Muscle of back (tissue), 11 donors: ENCODE results near the gene DHX57. TPM values are rescaled to one million over a fixed set of nuclear protein-coding genes. Genes with fewer than 3 reads are reported as not detected.
"Not testable (repeated sequence)": the region's sequence is repeated elsewhere in the genome, so short reads cannot be mapped to it uniquely, and the experiment has no call there.

Source experiments
- DNase-seq, 3 donors: peaks; one replicate each; pipeline versions ENCODE4 v3.0.0 to v3.0.0-alpha.2; 2013
- polyA plus RNA-seq, 10 donors: library from polyadenylated mRNA; unstranded; fragments of 120-200 nt; gene quantifications; one replicate each; pipeline ENCODE4 v1.2.1, GENCODE V29; 2013; ENCODE audit not compliant: insufficient read length in 10 of 10

DHX57 gene
- polyA plus RNA-seq, 10 donors: 16.5 to 29.5 (median 20.1) TPM

DNA sequence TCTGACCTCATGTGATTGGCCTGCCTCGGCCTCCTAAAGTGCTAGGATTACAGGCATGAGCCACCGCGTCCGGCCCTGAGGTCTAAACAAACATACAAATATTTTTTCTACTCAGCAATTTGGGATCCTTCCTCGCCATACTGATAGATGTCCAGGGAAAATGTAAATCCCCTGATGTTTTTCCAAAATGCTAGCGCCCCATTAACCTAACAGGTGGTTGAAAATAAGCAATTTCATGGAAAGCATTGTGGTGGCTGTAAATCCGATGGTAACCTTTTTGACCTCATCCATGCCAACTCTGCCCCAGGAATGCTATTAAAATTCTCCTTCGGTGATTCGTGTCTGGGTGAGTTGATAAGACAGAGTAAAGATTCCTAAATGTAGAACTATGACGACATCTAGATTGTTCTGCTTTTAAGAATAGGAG, 78.5 kb downstream of the DHX57 start:
- no peak for DNase-seq

- not testable (repeated sequence) for DNase-seq
These were observed 80.7 kb downstream of the DHX57 start for GRCh38 chr2:38795016-38795415.

DNA sequence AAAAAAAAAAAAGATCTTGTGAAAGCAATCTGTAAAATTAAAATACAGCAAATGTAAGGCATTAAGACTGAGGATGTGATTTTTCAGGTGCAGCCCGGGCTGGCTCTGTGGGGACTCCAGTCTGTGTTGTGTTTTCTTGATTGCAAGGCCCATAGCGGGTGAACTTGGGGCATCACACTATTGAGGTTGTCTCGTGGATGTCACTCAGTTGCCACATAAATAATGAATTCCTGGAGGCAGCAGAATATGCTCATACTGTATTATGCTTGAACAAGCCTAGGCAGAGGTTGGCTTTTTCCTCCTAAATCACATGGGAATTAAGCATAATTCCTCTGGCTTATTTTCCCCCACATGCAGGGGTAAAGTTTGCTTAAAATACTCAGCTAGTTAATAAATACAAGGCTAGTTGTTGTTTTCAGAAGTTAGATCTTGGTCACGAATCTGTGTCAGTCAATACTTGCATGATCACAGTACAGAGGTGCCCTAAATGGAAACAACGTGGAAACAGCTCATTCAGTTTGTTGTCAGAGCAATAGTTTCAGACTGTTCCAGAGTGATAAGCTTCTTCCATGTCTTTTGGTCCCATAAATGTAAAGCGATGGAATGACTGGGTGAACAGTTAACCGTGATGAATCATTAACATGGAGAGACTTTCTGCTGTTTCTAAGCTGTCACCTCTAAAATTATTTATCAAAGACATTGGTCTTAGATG, 81.3 kb downstream of the DHX57 start:
- no peak for DNase-seq

GRCh38 chr2:38793511-38793910, 82.2 kb downstream of the DHX57 start:
- no peak for DNase-seq

- DNase-seq: no peak
These were observed 83.0 kb downstream of the DHX57 start for GRCh38 chr2:38792751-38793150.

- DNase-seq: not testable (repeated sequence)
These were observed 83.4 kb downstream of the DHX57 start for GRCh38 chr2:38792321-38792720.

DNA sequence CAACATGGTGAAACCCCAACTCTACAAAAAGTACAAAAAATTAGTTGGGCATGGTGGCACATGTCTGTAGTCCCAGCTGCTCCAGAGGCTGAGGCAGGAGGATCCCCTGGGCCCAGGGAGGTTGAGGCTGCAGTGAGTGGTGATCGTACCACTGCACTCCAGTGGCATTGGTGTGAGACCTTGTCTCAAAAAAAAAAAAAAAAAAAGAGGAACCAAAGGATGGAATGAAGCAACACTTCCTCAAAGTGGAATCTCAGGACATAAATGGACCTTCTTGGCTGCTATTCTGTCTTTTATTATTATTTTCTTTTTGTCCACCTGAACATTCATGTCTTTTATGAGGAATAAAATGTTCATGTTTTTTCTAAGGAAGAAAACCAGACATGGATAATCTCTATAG, 84.0 kb downstream of the DHX57 start:
- DNase-seq: no peak

DNA sequence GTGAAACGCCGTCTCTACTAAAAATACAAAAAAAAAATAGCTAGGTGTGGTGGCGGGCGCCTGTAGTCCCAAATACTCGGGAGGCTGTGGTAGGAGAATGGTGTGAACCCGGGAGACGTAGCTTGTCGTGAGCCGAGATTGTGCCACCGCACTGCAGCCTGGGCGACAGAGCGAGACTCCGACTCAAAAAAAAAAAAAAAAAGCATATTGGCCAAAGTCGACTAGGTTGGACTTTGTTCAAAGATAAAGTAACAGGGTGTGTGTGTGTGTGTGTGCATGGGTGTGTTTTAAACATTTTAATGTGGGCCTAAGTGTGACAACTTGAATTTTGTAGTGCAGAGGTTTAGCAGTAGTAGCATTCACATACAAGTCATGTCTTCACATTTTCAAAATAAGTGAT, 86.0 kb downstream of the DHX57 start:
- no peak for DNase-seq

DNA sequence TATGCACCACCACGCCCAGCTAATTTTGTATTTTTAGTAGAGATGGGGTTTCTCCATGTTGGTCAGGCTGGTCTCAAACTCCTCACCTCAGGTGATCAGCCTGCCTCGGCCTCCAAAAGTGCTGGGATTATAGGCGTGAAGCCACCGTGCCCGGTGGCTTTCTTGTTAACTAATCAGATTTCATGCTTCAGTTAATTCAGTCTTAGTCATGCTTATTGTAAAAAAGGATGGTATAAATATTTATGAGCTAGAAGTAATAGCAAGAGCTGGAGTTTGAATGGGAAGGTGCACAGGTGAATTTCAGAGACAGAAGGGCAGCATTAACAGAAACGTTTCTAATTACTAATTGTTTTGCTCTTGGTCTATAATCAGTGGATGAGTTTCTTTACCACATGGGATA, 87.4 kb downstream of the DHX57 start:
- no peak for DNase-seq

- DNase-seq: no peak
These were observed 92.1 kb downstream of the DHX57 start for GRCh38 chr2:38783586-38783985.

DNA sequence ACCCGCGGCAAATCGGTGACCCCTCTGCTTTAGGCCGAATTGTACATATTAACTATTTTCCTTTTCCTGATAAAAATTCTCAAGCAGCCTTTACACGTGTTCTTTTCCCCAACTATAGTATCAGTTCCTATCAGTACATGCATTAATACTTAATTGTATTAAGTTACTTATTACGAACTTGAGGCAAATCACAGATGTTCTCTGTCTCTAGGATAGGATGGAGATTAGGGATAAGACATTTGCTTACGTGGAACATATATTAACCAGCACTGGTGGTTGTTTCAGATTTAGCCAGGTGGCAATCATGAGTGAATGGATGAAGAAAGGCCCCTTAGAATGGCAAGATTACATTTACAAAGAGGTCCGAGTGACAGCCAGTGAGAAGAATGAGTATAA, 97.0 kb downstream of the DHX57 start:
- DNase-seq: no peak

- no peak for DNase-seq
These were observed 99.2 kb downstream of the DHX57 start for GRCh38 chr2:38776531-38776930.

DNA sequence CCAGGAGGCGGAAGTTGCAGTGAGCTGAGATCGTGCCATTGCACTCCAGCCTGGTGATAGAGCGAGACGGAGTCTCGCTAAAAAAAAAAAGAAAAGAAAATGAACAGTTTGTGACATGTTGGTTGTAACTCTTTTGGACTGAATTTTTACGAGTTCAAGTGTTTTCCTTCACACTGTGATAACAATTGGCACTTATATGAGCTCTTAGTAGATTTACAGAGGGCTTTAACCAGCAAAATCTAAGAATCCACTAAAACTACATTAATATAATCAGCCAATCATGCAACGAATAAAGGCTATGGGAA, 99.9 kb downstream of the DHX57 start:
- no peak for DNase-seq

GRCh38 chr2:38775097-38775920, 100.4 kb downstream of the DHX57 start:
- DNase-seq: no peak

GRCh38 chr2:38771632-38772031, 104.1 kb downstream of the DHX57 start:
- no peak for DNase-seq

DNA sequence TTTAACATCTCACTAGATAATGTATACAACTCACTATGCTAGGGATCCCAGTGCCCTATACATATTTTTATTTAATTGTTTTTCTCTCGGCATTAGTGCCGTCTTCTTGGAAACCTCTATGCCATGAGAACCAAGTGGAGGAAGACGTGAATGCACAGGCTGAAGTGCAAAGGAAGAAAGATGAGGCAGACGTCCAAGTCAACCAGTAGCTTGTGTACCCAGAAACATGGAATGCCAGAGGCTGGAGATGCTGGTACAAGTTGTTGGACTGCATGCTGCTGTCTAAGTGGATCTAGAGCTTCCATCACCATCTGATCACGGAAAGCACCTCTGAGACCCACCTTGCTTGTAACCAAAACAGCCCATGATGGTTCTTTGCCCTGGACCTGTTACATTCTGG, 110.2 kb downstream of the DHX57 start:
- DNase-seq: no peak

GRCh38 chr2:38765149-38765548, 110.6 kb downstream of the DHX57 start:
- peak in 1 of 3 donors; percentile 61 for DNase-seq

GRCh38 chr2:38763728-38764127, 112.0 kb downstream of the DHX57 start:
- DNase-seq: no peak

DNA sequence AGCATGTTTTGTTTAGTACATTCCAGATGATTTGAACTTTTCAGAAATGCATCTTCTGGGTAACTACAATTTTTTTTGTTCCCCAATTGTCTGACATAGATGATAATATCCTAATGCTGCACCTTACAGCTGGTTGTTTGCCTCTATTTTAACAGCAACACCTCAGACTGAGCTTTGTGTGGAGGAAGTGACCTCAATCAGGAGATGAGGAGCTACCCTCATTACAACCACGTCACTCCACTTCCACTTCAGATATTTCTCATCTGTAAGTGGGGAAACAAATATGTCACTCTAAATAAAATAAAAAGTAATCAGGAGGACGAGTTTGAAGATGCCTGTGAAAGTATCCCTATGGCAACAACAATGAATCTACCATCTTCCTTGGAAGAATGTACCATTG, 112.5 kb downstream of the DHX57 start:
- no peak for DNase-seq

DNA sequence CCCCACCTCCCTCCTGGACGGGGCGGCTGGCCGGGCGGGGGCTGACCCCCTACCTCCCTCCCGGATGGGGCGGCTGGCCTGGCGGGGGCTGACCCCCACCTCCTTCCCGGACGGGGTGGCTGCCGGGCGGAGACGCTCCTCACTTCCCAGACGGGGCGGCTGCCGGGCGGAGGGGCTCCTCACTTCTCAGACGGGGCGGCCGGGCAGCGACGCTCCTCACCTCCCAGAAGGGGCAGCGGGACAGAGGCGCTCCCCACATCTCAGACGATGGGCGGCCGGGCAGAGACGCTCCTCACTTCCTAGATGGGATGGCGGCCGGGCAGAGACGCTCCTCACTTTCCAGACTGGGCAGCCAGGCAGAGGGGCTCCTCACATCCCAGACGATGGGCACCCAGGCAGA, 119.8 kb downstream of the DHX57 start:
- not testable (repeated sequence) for DNase-seq

GRCh38 chr2:38754506-38754905, 121.2 kb downstream of the DHX57 start:
- DNase-seq: no peak

DNA sequence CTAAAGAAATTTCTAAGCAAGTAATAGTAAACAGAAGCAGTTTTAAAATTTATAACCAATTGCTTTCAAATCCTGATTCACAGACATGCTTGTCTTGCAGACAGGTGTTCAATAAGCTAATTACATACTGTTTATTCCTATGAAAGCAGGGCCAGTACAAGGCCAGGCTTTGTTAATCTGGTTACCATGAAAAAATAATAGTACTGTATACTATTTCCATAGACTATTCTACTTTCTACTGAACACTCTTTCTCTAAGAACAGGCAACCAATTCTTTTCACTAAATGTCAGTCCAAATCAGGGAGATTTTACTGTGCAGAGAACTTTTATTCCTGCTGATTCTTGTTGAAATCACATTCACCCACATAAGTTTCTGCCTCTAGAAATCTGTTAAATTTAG, 121.7 kb downstream of the DHX57 start:
- no peak for DNase-seq

DNA sequence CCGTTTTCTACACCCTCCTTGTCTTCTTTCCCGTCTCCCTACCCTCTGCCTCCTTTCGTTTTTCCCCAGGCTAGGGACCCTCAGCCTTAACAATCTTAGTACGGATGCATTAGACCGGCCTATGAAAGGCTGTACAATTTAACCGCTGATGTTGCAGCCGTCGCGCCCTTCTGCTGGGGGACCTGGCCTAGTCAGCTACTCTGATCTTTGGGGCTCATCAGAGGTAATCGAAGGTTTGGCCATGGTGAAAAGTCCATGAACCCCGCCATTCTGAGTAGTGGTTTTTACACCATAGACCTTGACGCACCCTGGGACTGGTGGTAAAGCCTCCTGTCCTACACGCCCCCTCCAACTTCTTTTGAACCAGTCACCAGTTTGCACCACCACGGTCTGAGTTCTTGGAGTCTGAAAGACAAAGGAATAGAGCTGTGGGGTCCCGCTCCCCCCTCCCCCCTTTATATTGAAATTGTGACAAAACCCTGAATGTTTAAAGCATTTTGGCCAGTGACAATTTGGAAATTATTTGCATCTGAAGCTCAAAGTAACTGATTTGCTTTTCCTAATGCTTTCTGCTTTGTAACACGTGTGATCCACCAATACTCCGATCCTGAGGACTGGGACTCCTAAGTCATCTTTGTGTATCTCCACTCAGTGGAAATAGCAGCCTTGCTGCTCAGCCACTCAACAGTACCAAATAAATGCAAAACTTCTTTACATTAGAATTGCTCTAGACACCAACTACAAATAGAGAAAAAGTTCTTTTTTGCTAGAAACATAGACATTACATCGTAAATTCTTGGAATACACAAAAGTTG, 123.9 kb downstream of the DHX57 start:
- no peak for DNase-seq
